Activated T-cell treated with anti-CD3 and anti-CD28 coated beads for 4 hours (primary cell): Measurements from ENCODE around the gene GPRIN3.
"Not testable (repeated sequence)": the region's sequence is repeated elsewhere in the genome, so short reads cannot be mapped to it uniquely, and the experiment has no call there.

Experiments
- DNase-seq: peaks from one replicate; pipeline ENCODE4 v3.0.0-alpha.2; 2020

Gene GPRIN3

DNA sequence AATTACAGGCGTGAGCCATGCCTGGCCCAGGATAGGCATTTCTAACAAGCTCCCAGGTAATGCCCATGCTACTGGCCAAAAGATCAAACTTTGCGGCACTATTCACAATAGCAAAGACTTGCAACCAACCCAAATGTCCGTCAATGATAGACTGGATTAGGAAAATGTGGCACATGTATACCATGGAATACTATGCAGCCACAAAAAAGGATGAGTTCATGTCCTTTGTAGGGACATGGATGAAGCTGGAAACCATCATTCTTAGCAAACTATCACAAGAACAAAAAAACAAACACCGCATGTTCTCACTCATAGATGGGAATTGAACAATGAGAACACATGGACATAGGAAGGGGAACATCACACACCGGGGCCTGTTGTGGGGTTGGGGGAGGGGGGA lies 1.6 kb upstream of the GPRIN3 start:
- DNase-seq: not testable (repeated sequence)

DNA sequence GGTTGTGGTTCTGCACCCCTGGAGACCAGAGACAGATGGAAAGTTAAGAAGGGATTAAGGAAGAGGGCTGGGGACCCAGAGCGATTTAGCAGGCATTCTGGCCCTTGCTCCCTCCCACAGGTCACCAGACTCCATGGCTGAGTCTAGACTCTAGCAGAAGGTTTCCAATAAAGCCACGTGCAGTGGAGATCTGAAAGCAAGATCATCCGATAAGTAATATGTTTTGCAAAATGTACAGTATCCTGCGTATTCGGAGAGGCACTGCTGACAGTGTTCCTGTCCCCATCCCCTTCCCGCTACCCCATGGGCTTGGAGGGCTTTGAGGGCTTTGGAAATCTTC lies 531 bp upstream of the GPRIN3 start:
- no peak for DNase-seq

DNA sequence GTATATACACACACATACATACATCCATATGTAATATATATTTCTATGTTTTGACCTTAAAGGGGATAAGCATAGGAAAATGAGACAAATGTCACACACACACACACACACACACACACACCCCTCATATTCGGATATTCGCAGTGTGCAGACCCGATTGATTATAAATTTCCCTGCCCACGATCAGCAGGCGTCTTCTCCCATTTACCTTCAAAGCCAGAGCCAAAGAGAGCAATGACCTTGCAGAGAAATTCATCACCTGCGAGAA lies 488 bp downstream of the GPRIN3 start:
- DNase-seq: no peak

DNA sequence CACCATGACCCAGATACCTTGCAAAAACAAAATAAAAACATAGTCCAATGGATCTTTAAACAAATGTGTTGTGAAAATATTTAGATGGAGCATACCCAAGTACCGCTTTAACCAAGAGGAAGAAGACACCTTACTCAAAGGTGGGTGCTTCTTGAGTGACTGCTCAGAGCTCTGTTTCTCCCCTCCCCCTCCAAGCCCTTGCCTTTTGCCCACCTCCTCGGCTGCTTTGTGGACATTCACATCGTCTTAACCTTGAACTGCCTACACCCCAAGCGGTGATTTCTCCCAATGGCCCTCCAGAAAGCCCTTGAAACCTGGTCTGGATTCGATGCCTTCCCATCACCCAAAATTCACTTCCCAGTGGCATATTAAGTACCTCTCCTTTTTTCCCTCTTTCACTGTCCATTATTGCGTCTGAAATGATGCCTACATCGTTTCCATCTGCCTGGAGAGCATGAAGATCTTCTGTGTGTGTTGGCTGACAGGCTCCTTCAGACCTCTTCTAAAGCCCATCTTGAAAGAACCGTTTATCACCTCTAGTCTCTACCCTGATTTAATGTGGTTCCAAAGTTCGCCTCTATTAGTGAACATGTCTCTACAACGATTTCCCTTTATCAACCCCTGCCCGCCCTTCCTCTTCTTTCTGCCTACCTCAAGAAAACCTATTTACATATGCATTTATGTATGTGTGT lies 968 bp downstream of the GPRIN3 start:
- no peak for DNase-seq

- DNase-seq: no peak
Measured at GRCh38 chr4:89305712-89306437, 1.7 kb downstream of the GPRIN3 start.

DNA sequence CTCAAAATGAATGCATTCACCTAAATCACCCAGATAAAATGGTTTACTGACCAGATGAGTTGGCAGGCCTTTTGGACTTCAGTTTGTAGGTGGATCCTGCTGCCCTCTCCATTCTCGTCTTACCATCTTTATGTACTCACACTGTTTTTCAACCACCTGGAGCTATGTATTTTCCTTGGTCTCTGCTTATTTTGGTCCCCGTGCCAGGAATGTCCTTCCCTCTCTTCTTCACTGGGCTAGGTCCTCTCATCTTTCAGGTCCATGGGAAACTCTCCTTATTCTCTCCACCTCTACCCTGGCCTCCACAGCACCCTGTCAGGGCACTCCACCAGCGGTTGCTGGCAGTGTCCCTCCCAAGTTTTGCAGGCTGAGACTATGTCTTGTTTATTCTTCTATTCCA lies 2.6 kb downstream of the GPRIN3 start:
- no peak for DNase-seq

GRCh38 chr4:89303814-89304388 lies 3.7 kb downstream of the GPRIN3 start:
- no peak for DNase-seq

DNA sequence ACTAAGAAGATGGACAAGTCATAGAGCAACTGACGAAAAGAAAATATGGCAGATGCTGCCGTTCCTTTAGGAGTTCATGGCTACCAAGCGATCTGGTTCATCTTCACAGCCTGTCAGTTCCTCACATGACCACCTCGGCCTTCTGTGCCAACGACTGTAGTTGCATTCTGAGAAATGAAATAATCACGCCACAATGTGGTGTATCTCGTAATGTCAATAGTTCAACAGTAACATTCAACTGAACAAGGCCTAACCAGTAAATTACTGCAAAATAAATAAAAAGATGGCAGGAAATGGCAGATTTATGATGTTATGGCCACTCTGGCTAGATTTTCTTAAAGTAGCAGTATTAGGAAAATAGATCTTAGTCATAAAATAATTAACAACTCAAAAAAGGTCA lies 4.4 kb downstream of the GPRIN3 start:
- DNase-seq: peak; percentile 35

DNA sequence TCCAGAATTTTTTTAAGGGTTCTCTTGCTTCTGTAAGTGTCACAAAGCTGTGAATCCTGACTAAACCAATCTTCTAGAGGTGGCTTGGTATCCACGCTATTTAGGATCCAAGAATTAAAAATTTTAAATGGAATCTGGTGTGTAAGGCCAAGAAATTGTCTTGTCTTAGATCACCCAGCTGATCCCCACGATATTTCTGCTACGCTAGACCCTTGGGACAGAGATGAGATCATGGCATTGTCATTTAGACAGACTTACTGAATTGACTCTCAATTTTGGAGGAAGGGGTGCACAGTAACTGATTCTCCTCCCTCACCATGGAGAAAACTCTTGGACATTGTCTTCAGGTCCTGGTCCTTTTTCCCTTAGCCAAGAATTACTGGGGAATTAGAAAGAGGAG lies 5.7 kb downstream of the GPRIN3 start:
- DNase-seq: no peak

- DNase-seq: no peak
Measured at GRCh38 chr4:89301003-89301402, 6.6 kb downstream of the GPRIN3 start.

GRCh38 chr4:89300499-89300898 lies 7.1 kb downstream of the GPRIN3 start:
- no peak for DNase-seq

DNA sequence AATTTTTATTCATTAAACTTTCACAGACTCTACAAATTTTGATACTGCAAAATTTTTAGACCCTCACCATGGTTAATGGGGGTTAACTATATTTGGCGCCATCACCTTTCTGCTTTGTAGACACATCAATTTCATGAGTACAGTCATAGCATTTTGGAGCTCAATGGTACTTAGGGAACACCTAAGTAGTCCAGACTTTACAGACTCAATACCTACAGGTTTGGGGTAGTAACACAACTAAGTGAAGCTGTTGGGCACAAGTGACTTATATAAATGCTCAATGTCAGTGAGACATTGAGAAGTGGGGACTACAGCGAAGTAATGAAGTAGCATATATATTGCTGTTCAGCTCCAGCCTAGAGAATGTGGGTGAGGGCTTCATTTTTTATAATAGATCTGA lies 7.5 kb downstream of the GPRIN3 start:
- no peak for DNase-seq

- DNase-seq: no peak
Measured at GRCh38 chr4:89299153-89299791, 8.3 kb downstream of the GPRIN3 start.

DNA sequence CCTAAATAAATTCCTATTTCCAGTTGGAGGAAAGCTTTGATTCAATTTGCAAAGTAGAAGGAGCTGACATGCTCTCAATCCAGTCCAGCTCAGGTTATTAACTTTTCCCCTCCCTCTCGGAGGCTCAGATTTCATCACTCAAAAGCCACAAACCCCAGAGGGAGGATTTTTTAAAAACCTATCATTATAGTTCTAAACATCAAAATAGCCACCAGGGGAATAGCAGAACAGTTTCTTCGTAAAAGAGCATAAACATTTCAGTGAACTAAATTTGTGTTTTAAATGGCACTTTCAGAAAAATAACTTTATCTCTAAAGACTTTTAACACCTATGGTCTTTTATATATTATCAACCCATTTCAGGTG lies 8.8 kb downstream of the GPRIN3 start:
- no peak for DNase-seq

GRCh38 chr4:89298155-89298554 lies 9.4 kb downstream of the GPRIN3 start:
- DNase-seq: no peak

DNA sequence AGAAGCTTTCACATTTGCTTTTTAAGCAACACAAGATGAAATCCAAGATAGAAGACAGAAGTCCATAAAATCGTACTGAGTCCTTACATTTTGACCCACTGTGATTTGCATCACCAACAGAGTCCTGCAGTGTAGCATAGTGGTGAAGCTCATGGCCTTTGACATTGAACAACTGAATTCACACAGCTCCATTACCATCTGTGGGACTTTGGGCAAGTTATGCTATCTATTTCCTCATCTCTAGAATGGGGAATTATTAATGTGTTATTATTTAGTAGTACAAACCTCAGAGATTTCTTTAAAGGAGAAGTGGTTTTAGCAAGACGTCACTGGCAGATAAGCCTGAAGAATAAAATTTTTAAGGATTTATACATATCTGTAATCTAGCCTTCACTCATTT lies 10.7 kb downstream of the GPRIN3 start:
- no peak for DNase-seq

DNA sequence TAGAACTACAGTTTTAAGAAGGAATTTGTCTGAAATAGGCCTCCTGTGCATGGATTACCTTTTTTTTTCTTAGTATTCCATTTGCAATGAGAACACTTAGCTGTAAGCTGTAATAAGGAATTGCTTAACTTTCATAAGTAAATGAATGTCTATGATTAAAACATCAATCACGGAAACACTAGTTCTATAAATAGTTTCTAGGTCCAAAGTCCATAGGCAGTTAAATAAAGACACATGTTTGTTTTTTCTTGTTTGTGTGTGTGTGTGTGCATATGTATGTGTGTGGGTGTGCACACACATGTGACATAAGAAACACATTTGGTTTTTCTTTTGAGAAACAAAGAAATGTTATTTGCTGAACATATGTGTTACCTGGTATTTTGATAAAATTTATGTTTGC lies 11.2 kb downstream of the GPRIN3 start:
- DNase-seq: no peak

DNA sequence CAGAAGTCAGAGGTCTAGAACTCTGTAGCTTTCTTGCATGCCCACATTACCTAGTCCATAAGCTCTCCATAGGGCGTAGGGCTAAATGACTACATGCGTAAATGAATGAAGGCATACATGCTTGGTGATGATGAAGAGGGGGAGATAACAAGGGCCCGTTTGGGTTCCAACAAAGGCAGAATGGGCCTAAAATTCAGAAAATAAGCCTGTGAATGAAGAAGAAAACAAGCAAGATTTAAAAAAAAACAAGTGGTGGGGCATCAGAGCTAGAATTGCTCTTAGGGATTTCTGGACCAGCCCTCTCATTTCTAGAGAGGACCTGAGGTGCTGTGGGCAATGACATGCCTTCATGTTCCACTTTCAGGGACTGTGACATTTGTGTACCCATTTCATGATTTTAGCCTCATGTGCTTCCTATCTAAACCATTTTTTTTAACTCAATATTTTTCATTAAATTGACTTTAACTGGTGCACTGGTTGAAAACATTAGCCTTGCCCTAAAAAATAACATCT lies 12.1 kb downstream of the GPRIN3 start:
- no peak for DNase-seq

- no peak for DNase-seq
Measured at GRCh38 chr4:89294573-89295269, 12.9 kb downstream of the GPRIN3 start.

DNA sequence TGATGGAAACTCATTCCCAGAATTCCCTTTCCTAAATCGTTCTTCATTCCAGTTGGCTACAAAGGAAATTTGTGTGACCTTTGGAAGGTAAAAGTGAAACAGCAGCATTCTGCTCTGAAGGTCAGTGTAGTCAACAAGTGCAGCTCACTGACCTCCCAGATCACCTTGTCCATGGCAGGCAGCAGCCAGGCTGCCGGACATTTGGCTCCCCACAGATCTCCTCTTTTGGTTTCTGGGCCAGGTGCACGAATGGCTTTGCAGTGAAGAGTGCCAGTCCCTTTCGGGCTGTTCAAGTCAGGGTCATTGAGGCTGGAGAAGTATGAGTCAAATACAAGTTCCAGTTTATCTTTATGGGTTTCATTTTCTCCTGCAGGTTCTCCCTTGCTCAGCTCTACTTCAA lies 14.3 kb downstream of the GPRIN3 start:
- DNase-seq: no peak

- no peak for DNase-seq
Measured at GRCh38 chr4:89290727-89291516, 16.7 kb downstream of the GPRIN3 start.

DNA sequence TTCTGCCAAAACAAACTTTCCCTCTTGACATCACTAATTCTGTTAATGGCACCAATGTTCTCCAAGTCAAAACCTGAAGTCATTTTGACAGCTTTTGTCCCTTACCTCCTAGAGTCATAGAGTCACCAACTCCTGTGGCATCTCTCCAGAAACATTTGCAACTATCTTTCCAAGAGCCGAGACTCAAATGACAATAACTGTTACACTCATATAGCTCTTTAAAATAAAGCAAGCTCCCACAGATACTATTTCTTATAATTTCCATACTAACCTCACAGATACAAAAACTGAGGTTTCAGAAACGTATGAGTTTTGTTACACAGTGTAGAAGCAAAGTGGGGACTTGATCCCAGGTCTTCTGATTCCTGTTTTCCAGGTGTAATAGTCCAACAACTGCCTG lies 18.3 kb downstream of the GPRIN3 start:
- no peak for DNase-seq

- DNase-seq: no peak
Measured at GRCh38 chr4:89288430-89288829, 19.2 kb downstream of the GPRIN3 start.
